GM10847 (cell line): ENCODE results near the gene DNAI1.

ENCODE experiments used
- POLR2A ChIP-seq: IDR thresholded peaks from 2 replicates; pipeline ENCODE4 v1.6.1; 2011; ENCODE audit not compliant: insufficient read length; ENCODE audit errors: extremely low read depth

Gene DNAI1

DNA sequence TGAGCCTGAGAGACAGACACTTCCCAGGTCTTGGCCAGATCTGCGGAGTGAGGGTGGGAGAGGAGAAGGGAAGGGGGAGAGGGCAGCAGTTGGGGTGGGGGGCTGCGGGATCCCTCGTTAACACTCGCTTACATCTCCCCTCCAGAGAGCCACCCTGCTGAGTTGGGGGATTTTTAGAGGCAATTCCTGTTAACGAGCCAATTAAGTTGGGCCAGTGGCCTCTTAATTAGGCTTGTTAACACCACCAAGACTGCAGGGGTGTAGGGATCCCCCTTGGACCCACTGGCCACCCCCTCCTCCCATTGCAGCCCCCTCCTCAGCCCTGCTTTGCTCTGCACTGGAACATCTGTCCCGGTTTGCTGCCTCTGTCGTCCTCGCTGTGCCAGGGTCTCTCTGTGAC, 107.3 kb downstream of the DNAI1 start:
- TF ChIP-seq POLR2A = no peak

DNA sequence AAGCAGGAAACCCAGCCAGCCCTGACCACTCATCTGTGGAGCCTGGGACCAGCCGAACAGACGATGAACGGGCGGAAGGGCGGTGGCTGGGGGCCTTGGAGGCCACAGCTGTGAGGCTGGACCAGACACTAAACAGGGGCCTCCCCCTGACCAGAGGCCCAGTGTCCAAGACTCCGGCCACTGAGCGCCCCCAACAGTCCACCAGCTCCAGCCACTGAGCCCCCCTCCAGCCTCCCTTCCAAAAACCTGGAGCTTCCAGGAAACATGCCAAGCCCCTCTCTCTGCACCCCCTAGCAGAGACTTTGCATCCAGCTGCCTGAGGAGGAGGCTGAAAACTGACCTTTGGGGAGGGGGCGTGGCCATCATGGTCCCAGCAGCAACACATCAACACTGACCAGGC, 107.7 kb downstream of the DNAI1 start:
- no peak for TF ChIP-seq POLR2A

DNA sequence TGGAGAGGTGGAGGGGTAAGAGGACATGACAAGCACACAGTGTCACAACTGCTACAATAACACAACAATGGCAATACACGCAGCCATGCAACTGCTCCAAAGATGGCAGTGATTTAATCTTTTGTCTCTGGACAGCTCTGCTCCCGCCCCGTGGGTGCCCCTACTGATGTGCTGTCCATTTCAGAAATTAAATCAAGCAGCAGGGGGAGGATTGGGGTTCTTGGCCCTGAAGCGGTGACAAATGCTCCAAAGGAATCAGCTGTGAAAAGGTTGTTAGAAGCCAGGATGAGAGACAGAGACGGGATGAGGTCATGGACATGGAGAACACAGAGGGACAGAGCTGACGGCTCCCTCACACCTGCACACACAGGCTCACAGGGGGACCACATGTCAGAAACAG, 108.4 kb downstream of the DNAI1 start:
- TF ChIP-seq POLR2A = no peak

DNA sequence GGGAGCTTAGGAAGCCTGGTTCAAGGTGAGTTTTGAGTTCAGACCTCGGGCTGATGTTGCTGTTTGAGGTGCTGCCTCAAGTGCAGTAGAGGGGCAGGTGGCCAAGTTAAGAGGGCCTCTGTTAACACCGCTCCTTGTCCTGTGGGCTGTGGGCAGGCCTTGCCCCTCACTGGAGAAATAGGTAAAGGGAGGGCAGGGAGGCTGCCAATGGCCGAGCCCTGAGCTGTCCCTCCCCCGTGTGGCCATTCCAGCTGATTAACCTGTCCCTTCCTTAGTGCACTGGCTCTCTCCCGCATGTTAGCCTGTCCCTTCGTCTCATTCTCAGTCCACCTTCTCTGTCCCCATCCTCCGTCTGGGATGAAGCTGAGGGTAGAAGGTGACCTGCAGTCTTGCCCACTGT, 109.5 kb downstream of the DNAI1 start:
- TF ChIP-seq POLR2A = no peak

DNA sequence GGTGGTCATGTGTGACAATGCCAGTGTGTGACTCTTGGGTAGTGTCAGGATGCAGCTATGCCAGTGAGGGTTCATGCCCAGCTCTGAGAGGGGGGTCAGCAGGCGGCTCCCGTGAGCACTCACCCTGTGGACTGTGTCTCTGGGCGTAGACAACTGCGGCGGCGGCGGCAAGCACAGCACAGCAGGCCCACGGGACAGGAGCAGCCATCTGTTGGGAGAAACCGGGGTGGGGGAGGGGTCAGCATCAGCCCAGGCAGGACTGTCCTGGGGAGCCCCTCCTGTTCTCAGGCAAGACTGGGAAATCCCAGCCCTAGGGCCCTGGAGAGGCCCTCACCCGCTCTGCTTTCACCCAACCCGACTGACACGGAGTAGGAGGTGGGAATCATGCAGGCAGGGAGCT, 110.2 kb downstream of the DNAI1 start:
- no peak for TF ChIP-seq POLR2A

DNA sequence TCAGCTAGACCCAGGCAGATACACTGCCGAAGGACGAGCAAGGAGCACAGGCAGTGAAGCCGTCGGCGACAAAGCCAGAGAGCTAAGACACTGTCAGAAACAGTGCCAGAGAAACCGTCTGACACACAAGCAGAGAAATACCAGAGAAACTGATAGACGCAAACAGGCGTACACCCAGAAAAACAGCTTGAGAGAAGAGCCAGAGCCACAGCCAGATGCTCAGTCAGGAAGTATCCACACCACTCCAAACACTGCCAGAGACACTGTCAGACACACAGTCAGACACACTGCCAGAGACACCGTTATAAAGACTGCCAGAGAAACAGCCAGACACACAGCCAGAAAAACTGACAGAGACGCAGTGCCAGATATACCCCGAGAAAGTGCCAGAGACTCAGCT, 111.8 kb downstream of the DNAI1 start:
- TF ChIP-seq POLR2A = no peak
